ENCODE results near the gene MT2A. TPM values are rescaled to one million over a fixed set of nuclear protein-coding genes. Genes with fewer than 3 reads are reported as not detected.

Gene MT2A
- total and polyA plus RNA-seq, 2 of the 13 experiments (the other 11 are each of a cell fraction or from before 2014, with no cell fraction given) = 135 to 371 TPM

GRCh38 chr16:56637814-56638750 lies 29.7 kb downstream of the MT2A start, which contains the start of gene MT1A (continued):
- TF ChIP-seq PATZ1 (CRISPR knock-in tag; IDR thresholded peaks at IDR 0.05) (peak; percentile 53), ZNF326 (CRISPR knock-in tag; IDR thresholded peaks at IDR 0.05; ENCODE audit: borderline replicate concordance) (no peak), ZNF605 (CRISPR knock-in tag; IDR thresholded peaks at IDR 0.05) (no peak), ZNF761 (CRISPR knock-in tag; conservative IDR thresholded peaks at IDR 0.05) (0 out of 2 replicates have a peak, but pooled peaks have one; percentile 58), TFDP1 (CRISPR knock-in tag; IDR thresholded peaks at IDR 0.05; ENCODE audit: borderline replicate concordance) (peak; percentile 20; the same call in 1 of the 2 replicates), RARA (CRISPR knock-in tag; IDR thresholded peaks at IDR 0.05) (peak; percentile 34; the same call in 1 of the 2 replicates), HHEX (CRISPR knock-in tag; IDR thresholded peaks at IDR 0.05) (no peak), HNRNPLL (IDR thresholded peaks at IDR 0.05; ENCODE audit: low read depth, low read length, poor library complexity, severe bottlenecking) (peak; percentile 84), HNRNPUL1 (IDR thresholded peaks at IDR 0.05; ENCODE audit: low read depth, low read length) (no peak), NR2F1 (CRISPR knock-in tag; IDR thresholded peaks at IDR 0.05) (no peak), ZBTB4 (CRISPR knock-in tag; IDR thresholded peaks at IDR 0.05; ENCODE audit: borderline replicate concordance) (no peak), MTF2 (CRISPR knock-in tag; IDR thresholded peaks at IDR 0.05; ENCODE audit: borderline replicate concordance) (0 out of 2 replicates have a peak, but pooled peaks have one; percentile 84), ZNF253 (CRISPR knock-in tag; IDR thresholded peaks at IDR 0.05; ENCODE audit: borderline replicate concordance) (no peak), ZNF350 (CRISPR knock-in tag; IDR thresholded peaks at IDR 0.05; ENCODE audit: borderline replicate concordance, low read depth) (no peak), DRAP1 (CRISPR knock-in tag; IDR thresholded peaks at IDR 0.05) (peak; percentile 73), HOXD1 (CRISPR knock-in tag; IDR thresholded peaks at IDR 0.05) (0 out of 2 replicates have a peak, but pooled peaks have one; percentile 35), STAT5B (CRISPR knock-in tag; IDR thresholded peaks at IDR 0.05) (no peak), RAD21 (CRISPR knock-in tag; IDR thresholded peaks at IDR 0.05) (0 out of 2 replicates have a peak, but pooled peaks have one; percentile 7)
